SH-SY5Y (cell line): Measurements from ENCODE around the gene CNTFR.

Experiments used
- GATA2 ChIP-seq: IDR thresholded peaks from 2 replicates; pipeline ENCODE4 v1.6.1; 2011; ENCODE audit warnings: mild to moderate bottlenecking, low read depth, low read length
- GATA3 ChIP-seq: IDR thresholded peaks from 2 replicates; pipeline ENCODE4 v1.6.1; 2011; ENCODE audit warnings: low read depth, mild to moderate bottlenecking, low read length, moderate library complexity

- TF ChIP-seq GATA3 (no peak), GATA2 (no peak)
These were observed 86.6 kb downstream of the CNTFR start for GRCh38 chr9:34502891-34503290.
